HepG2 (cell line): ENCODE measurements around the gene CTF1. TPM values are rescaled to one million over a fixed set of nuclear protein-coding genes. Genes with fewer than 3 reads are reported as not detected.
A peak's percentile ranks its signal among the peaks of the same experiment; 100 is the strongest.

Experiments
- BORCS8-MEF2B ChIP-seq: sonication (generic); formaldehyde crosslinking; IDR thresholded peaks from 2 replicates; pipeline ENCODE4 v1.8.0; 2022; ENCODE audit warnings: mild to moderate bottlenecking, missing genetic modification reagents
- CAMTA2 ChIP-seq: sonication (generic); formaldehyde crosslinking; IDR thresholded peaks from 2 replicates; pipeline ENCODE4 v1.4.0; 2020; ENCODE audit warnings: mild to moderate bottlenecking, missing genetic modification reagents, borderline replicate concordance
- CENPX ChIP-seq: sonication (generic); formaldehyde crosslinking; IDR thresholded peaks from 2 replicates; pipeline ENCODE4 v1.9.0; 2021; ENCODE audit warnings: mild to moderate bottlenecking, missing genetic modification reagents, moderate library complexity
- CHD4 ChIP-seq: fragments of 200-600 bp; sonication (generic); IDR thresholded peaks from 2 replicates; pipeline ENCODE4 v1.7.0; 2017; ENCODE audit warnings: mild to moderate bottlenecking, low read length, borderline replicate concordance
- HNF4G ChIP-seq, 2 experiments: sonication (generic) in 1 of 2; formaldehyde crosslinking in 1 of 2; IDR thresholded peaks; 2 replicates each; pipeline versions ENCODE4 v1.4.0 to v1.6.1; 2011 to 2020; ENCODE audit warnings: borderline replicate concordance in 2 of 2, low read depth in 2 of 2, mild to moderate bottlenecking in 2 of 2, low read length in 1 of 2, missing genetic modification reagents in 1 of 2, moderate library complexity in 1 of 2
- RAD51 ChIP-seq: fragments of 450-650 bp; IDR thresholded peaks from 2 replicates; pipeline ENCODE4 v1.6.1; 2016; ENCODE audit warnings: borderline replicate concordance
- ZFP82 ChIP-seq: sonication (generic); formaldehyde crosslinking; IDR thresholded peaks from 2 replicates; pipeline ENCODE4 v1.5.1; 2020; ENCODE audit warnings: mild to moderate bottlenecking, missing genetic modification reagents, borderline replicate concordance
- ZNF260 ChIP-seq: sonication (generic); formaldehyde crosslinking; IDR thresholded peaks from 2 replicates; pipeline ENCODE4 v1.4.0; 2020; ENCODE audit warnings: missing genetic modification reagents, low read depth, mild to moderate bottlenecking, borderline replicate concordance
- ZNF350 ChIP-seq: sonication (generic); formaldehyde crosslinking; IDR thresholded peaks from 2 replicates; pipeline ENCODE4 v1.4.0; 2020; ENCODE audit warnings: mild to moderate bottlenecking, low read depth, missing genetic modification reagents, borderline replicate concordance
- ZNF552 ChIP-seq: sonication (generic); formaldehyde crosslinking; IDR thresholded peaks from 2 replicates; pipeline ENCODE4 v1.9.0; 2022; ENCODE audit warnings: missing genetic modification reagents, mild to moderate bottlenecking, borderline replicate concordance
- polyA plus RNA-seq, 8 experiments: library from polyadenylated mRNA; depleted of rRNA in 3 of 8; stranded (reverse) in 7 of 8; unstranded in 1 of 8; fragments of >200 nt; fragmentation: Illumina TruSeq in 4 of 8; extraction: Trizol in 4 of 8; gene quantifications; 2 replicates each; pipeline versions ENCODE4 v1.2.1 to v1.2.3, GENCODE V29; 2011 to 2016; ENCODE audit warnings: low read depth in 4 of 8, missing spikeins in 1 of 8, mixed read lengths in 1 of 8; ENCODE audit not compliant: insufficient read depth in 1 of 8
- total RNA-seq, 5 experiments: library from RNA; depleted of rRNA; stranded (reverse); fragments of >200 nt; fragmentation: Illumina TruSeq; extraction: Trizol; gene quantifications; 2 replicates each; pipeline ENCODE4 v1.2.3, GENCODE V29; 2016; ENCODE audit warnings: low read depth in 1 of 5
- TF ChIP-seq, protein P1 (sequence below): sonication (generic); formaldehyde crosslinking; IDR thresholded peaks from 2 replicates; pipeline ENCODE4 v1.5.0; 2020; ENCODE audit warnings: missing genetic modification reagents
- TF ChIP-seq, protein P2 (sequence below): sonication (generic); formaldehyde crosslinking; IDR thresholded peaks from 2 replicates; pipeline ENCODE4 v1.9.0; 2021; ENCODE audit warnings: missing genetic modification reagents, mild to moderate bottlenecking, borderline replicate concordance
- TF ChIP-seq, protein P3 (sequence below): sonication (generic); formaldehyde crosslinking; IDR thresholded peaks from 2 replicates; pipeline ENCODE4 v1.5.0; 2020; ENCODE audit warnings: mild to moderate bottlenecking, missing genetic modification reagents, borderline replicate concordance
- TF ChIP-seq, protein P4 (sequence below): sonication (generic); formaldehyde crosslinking; IDR thresholded peaks from 2 replicates; pipeline ENCODE4 v1.5.0; 2020; ENCODE audit warnings: missing genetic modification reagents

The CTF1 gene
- total and polyA plus RNA-seq, 2 of the 13 experiments (the other 11 are each of a cell fraction or from before 2014, with no cell fraction given) = 0.13 to 1.8 TPM

DNA sequence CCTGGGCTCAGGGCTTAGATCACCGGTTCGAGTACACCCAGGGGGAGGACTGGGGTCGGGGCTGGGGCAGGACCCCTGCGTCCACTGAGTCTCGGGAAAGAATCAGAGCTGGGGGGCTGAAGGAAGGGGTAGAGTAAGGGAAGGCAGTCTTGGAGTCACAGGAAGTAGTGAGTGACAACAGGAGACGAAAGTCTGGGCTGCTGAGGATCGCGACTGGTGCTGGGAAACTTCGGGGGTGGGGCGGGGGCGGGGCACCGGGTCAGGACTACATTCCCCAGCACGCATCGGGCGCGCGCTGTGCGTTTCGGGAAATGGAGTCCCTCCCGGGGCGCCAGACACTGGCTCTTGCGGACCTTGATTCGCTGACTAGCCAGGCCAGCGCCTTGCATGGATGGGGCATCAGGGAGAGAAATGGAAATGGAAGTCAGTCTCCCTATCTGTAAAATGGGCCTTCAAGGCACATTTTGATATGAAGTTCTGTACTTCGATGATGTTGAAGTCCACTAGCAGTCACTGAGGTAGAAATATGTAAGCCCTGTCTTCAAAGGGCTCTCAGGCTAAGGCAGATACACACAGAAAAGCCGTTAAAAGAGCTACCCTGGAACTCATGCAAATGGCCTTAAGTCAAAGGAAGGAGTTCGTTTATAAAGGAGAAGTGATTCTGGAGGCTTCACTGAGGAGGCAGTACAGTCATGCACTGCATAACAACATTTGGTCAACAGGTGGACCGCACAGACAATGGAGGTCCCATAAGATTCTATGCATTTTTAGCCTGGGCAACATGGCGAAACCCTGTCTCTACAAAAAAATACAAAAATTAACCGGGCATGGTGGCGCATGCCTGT is 697 bp downstream of the CTF1 start (continued):
- TF ChIP-seq, protein P1, sequence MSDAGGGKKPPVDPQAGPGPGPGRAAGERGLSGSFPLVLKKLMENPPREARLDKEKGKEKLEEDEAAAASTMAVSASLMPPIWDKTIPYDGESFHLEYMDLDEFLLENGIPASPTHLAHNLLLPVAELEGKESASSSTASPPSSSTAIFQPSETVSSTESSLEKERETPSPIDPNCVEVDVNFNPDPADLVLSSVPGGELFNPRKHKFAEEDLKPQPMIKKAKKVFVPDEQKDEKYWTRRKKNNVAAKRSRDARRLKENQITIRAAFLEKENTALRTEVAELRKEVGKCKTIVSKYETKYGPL (CRISPR knock-in tag) = no peak
- TF ChIP-seq, protein P2, sequence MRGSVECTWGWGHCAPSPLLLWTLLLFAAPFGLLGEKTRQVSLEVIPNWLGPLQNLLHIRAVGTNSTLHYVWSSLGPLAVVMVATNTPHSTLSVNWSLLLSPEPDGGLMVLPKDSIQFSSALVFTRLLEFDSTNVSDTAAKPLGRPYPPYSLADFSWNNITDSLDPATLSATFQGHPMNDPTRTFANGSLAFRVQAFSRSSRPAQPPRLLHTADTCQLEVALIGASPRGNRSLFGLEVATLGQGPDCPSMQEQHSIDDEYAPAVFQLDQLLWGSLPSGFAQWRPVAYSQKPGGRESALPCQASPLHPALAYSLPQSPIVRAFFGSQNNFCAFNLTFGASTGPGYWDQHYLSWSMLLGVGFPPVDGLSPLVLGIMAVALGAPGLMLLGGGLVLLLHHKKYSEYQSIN (CRISPR knock-in tag) = no peak
- TF ChIP-seq ZNF552 (CRISPR knock-in tag) (no peak), CENPX (CRISPR knock-in tag) (no peak), ZNF350 (peak; percentile 10; the same call in 1 of the 2 replicates), BORCS8-MEF2B (CRISPR knock-in tag) (no peak), HNF4G (IDR thresholded peaks at IDR 0.05; ENCODE audit: borderline replicate concordance, low read depth, low read length) (no peak; the same call in 1 of the 2 replicates), HNF4G (CRISPR knock-in tag; IDR thresholded peaks at IDR 0.05; ENCODE audit: borderline replicate concordance, low read depth) (no peak), CHD4 (peak; percentile 78; the same call in 1 of the 2 replicates), RAD51 (no peak), CAMTA2 (0 out of 2 replicates have a peak, but pooled peaks have one; percentile 18), ZFP82 (no peak), ZNF260 (CRISPR knock-in tag) (no peak)
- TF ChIP-seq, protein P3, sequence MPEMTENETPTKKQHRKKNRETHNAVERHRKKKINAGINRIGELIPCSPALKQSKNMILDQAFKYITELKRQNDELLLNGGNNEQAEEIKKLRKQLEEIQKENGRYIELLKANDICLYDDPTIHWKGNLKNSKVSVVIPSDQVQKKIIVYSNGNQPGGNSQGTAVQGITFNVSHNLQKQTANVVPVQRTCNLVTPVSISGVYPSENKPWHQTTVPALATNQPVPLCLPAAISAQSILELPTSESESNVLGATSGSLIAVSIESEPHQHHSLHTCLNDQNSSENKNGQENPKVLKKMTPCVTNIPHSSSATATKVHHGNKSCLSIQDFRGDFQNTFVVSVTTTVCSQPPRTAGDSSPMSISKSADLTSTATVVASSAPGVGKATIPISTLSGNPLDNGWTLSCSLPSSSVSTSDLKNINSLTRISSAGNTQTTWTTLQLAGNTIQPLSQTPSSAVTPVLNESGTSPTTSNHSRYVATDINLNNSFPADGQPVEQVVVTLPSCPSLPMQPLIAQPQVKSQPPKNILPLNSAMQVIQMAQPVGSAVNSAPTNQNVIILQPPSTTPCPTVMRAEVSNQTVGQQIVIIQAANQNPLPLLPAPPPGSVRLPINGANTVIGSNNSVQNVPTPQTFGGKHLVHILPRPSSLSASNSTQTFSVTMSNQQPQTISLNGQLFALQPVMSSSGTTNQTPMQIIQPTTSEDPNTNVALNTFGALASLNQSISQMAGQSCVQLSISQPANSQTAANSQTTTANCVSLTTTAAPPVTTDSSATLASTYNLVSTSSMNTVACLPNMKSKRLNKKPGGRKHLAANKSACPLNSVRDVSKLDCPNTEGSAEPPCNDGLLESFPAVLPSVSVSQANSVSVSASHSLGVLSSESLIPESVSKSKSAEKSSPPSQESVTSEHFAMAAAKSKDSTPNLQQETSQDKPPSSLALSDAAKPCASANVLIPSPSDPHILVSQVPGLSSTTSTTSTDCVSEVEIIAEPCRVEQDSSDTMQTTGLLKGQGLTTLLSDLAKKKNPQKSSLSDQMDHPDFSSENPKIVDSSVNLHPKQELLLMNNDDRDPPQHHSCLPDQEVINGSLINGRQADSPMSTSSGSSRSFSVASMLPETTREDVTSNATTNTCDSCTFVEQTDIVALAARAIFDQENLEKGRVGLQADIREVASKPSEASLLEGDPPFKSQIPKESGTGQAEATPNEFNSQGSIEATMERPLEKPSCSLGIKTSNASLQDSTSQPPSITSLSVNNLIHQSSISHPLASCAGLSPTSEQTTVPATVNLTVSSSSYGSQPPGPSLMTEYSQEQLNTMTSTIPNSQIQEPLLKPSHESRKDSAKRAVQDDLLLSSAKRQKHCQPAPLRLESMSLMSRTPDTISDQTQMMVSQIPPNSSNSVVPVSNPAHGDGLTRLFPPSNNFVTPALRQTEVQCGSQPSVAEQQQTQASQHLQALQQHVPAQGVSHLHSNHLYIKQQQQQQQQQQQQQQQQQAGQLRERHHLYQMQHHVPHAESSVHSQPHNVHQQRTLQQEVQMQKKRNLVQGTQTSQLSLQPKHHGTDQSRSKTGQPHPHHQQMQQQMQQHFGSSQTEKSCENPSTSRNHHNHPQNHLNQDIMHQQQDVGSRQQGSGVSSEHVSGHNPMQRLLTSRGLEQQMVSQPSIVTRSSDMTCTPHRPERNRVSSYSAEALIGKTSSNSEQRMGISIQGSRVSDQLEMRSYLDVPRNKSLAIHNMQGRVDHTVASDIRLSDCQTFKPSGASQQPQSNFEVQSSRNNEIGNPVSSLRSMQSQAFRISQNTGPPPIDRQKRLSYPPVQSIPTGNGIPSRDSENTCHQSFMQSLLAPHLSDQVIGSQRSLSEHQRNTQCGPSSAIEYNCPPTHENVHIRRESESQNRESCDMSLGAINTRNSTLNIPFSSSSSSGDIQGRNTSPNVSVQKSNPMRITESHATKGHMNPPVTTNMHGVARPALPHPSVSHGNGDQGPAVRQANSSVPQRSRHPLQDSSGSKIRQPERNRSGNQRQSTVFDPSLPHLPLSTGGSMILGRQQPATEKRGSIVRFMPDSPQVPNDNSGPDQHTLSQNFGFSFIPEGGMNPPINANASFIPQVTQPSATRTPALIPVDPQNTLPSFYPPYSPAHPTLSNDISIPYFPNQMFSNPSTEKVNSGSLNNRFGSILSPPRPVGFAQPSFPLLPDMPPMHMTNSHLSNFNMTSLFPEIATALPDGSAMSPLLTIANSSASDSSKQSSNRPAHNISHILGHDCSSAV (CRISPR knock-in tag) = no peak
- TF ChIP-seq, protein P4, sequence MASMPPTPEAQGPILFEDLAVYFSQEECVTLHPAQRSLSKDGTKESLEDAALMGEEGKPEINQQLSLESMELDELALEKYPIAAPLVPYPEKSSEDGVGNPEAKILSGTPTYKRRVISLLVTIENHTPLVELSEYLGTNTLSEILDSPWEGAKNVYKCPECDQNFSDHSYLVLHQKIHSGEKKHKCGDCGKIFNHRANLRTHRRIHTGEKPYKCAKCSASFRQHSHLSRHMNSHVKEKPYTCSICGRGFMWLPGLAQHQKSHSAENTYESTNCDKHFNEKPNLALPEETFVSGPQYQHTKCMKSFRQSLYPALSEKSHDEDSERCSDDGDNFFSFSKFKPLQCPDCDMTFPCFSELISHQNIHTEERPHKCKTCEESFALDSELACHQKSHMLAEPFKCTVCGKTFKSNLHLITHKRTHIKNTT = 0 out of 2 replicates have a peak, but pooled peaks have one; percentile 69
